Left ventricle myocardium inferior (tissue), 1 donor: Measurements from ENCODE around the gene CPO. TPM values are rescaled to one million over a fixed set of nuclear protein-coding genes. Genes with fewer than 3 reads are reported as not detected.

ENCODE experiments used
- DNase-seq: peaks from one replicate; pipeline ENCODE4 v3.0.0-alpha.2; 2020
- H3K27ac ChIP-seq: fragments of 200-600 bp; replicated peaks from 2 replicates; pipeline ENCODE4 v1.8.0; 2021
- H3K27me3 ChIP-seq: fragments of 200-600 bp; 2 replicates; pipeline ENCODE4 v1.8.0; 2021; ENCODE audit warnings: low read depth
- H3K36me3 ChIP-seq: fragments of 200-600 bp; 2 replicates; pipeline ENCODE4 v1.8.0; 2021
- H3K4me1 ChIP-seq: fragments of 200-600 bp; 2 replicates; pipeline ENCODE4 v1.8.0; 2021
- H3K4me3 ChIP-seq: fragments of 200-600 bp; 2 replicates; pipeline ENCODE4 v1.8.0; 2021; ENCODE audit warnings: mild to moderate bottlenecking, moderate library complexity
- H3K9me3 ChIP-seq: fragments of 200-600 bp; replicated peaks from 2 replicates; pipeline ENCODE4 v1.8.0; 2021
- CTCF ChIP-seq: fragments of 200-600 bp; IDR thresholded peaks from 2 replicates; pipeline ENCODE4 v1.8.0; 2021; ENCODE audit warnings: antibody characterized with exemption, mild to moderate bottlenecking, borderline replicate concordance
- intact Hi-C: fragments of 100-400 bp; cut with micrococcal nuclease; formaldehyde crosslinking; loops from one replicate; pipeline ENCODE4 v1.11.0; 2022
- total RNA-seq: library from RNA; stranded (reverse); fragmentation: NEBNext Ultra II Directional; extraction: Animal tissue kit (Norgen Biotek cat#: 25700); gene quantifications from one replicate; pipeline ENCODE4 v1.2.1, GENCODE V29; 2021
- donor health status: DM: no; HTN: yes; CAD: no; lungs with severe emphysema.

The CPO gene
- total RNA-seq, 1 donor from 2014 or later: 0.25 TPM

GRCh38 chr2:206962966-206963365 is 23.6 kb downstream of the CPO start:
- intact Hi-C loops: no loop called here
- H3K27ac ChIP-seq: peak overlapping the region; percentile 39
- DNase-seq: no peak
- no peaks in the 10 kb centered on the region for H3K9me3 ChIP-seq
- no peak overlapping the region for H3K4me3 ChIP-seq
- no peak for TF ChIP-seq CTCF
- peaks cover 18% of the 10 kb centered on the region for H3K4me1 ChIP-seq
- H3K36me3 ChIP-seq: no peaks in the 10 kb centered on the region
- no peaks in the 10 kb centered on the region for H3K27me3 ChIP-seq

GRCh38 chr2:206968134-206969086 is 29.1 kb downstream of the CPO start:
- Histone ChIP-seq H3K27ac (no peak overlapping the region), H3K4me1 (peaks cover 14% of the 10 kb centered on the region), H3K27me3 (no peaks in the 10 kb centered on the region), H3K36me3 (no peaks in the 10 kb centered on the region), H3K9me3 (no peaks in the 10 kb centered on the region), H3K4me3 (no peak overlapping the region)
- no peak for TF ChIP-seq CTCF
- intact Hi-C loops: no loop called here
- DNase-seq: no peak

- H3K27me3 ChIP-seq: no peaks in the 10 kb centered on the region
- intact Hi-C loops: no loop called here
- no peak for DNase-seq
Measured at GRCh38 chr2:206969192-206969591, 29.9 kb downstream of the CPO start.

GRCh38 chr2:206970589-206971360 is 31.5 kb downstream of the CPO start:
- intact Hi-C loops: no loop called here
- Histone ChIP-seq H3K4me3 (no peak overlapping the region), H3K27ac (no peak overlapping the region), H3K9me3 (peaks cover 5% of the 10 kb centered on the region), H3K27me3 (no peaks in the 10 kb centered on the region), H3K36me3 (no peaks in the 10 kb centered on the region), H3K4me1 (peaks cover 11% of the 10 kb centered on the region)
- no peak for TF ChIP-seq CTCF
- DNase-seq: no peak

More at GRCh38 chr2:206969192-206969591, 29.9 kb downstream of the CPO start:
- TF ChIP-seq CTCF: no peak
- Histone ChIP-seq H3K27ac (no peak overlapping the region), H3K36me3 (no peaks in the 10 kb centered on the region), H3K4me1 (peaks cover 11% of the 10 kb centered on the region), H3K4me3 (no peak overlapping the region), H3K9me3 (no peaks in the 10 kb centered on the region)

- Histone ChIP-seq H3K27me3 (no peaks in the 10 kb centered on the region), H3K4me3 (no peak overlapping the region), H3K9me3 (peaks cover 5% of the 10 kb centered on the region), H3K27ac (no peak overlapping the region), H3K4me1 (peaks cover 11% of the 10 kb centered on the region), H3K36me3 (no peaks in the 10 kb centered on the region)
- DNase-seq: no peak
- no peak for TF ChIP-seq CTCF
- intact Hi-C loops: no loop called here
Measured at GRCh38 chr2:206971805-206972204, 32.5 kb downstream of the CPO start.
